AG04449 (cell line): Measurements from ENCODE around the gene SEMA3F.

Experiments used
- CTCF ChIA-PET: fragments of 350-600 bp; formaldehyde crosslinking; extraction: SDS; loops from one replicate; lab custom pipeline; 2021; ENCODE audit warnings: antibody characterized with exemption; lab: Yijun Ruan, JAX
- POLR2A ChIA-PET: fragments of 400-600, 350-600 bp; formaldehyde crosslinking; extraction: SDS; loops from one replicate; lab custom pipeline; 2020; ENCODE audit warnings: antibody characterized with exemption, inconsistent platforms; lab: Yijun Ruan, JAX
- DNase-seq: peaks from one replicate; pipeline ENCODE4 v3.0.0-alpha.2; 2010; ENCODE audit warnings: low read depth, low spot score
- H3K4me3 ChIP-seq: 2 replicates; pipeline ENCODE4 v1.5.1; 2011; ENCODE audit warnings: low read depth, mild to moderate bottlenecking, control low read depth, low read length
- TF ChIP-seq, protein P1 (sequence below): IDR thresholded peaks from one replicate; pipeline ENCODE4 v1.5.1; 2011; ENCODE audit warnings: mild to moderate bottlenecking, moderate library complexity, low read length, control low read depth, inconsistent platforms; ENCODE audit not compliant: insufficient read depth; ENCODE audit errors: missing control alignments

Gene SEMA3F

DNA sequence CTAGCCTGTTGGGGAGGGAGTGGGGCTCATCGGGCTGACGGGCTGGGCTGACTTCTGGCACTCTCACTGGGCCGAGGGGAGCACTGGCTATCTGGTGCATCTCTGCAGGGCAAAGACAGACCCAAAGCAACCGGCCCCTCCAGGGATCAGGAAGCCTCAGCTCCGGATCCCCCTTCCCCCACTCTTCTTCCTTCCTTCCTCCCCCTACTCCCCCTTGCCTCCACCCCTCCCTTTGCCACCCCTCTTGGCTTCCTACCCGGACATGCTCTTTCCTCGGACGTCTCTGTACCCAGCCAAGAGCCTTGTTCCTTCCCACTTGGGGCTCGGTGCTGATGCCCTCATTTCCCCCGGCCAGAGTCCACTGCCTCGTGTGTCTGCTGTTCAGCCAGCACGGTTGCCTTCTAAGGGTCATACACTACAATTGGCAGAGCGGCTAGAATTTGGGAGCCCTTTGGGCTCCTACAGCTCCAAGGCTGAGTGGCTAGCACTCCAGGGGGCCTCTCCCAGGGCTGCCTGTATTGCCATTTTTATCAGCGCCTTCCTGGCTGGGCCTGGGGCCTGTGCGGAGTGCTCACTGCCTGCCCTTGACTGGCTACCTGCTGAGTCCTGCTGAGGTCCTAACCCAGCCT lies 10.9 kb downstream of the SEMA3F start:
- TF ChIP-seq, protein P1, sequence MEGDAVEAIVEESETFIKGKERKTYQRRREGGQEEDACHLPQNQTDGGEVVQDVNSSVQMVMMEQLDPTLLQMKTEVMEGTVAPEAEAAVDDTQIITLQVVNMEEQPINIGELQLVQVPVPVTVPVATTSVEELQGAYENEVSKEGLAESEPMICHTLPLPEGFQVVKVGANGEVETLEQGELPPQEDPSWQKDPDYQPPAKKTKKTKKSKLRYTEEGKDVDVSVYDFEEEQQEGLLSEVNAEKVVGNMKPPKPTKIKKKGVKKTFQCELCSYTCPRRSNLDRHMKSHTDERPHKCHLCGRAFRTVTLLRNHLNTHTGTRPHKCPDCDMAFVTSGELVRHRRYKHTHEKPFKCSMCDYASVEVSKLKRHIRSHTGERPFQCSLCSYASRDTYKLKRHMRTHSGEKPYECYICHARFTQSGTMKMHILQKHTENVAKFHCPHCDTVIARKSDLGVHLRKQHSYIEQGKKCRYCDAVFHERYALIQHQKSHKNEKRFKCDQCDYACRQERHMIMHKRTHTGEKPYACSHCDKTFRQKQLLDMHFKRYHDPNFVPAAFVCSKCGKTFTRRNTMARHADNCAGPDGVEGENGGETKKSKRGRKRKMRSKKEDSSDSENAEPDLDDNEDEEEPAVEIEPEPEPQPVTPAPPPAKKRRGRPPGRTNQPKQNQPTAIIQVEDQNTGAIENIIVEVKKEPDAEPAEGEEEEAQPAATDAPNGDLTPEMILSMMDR: no peak
- H3K4me3 ChIP-seq: no peak overlapping the region
- DNase-seq: no peak
- ChIA-PET POLR2A (interaction anchor here (1.0 kb wide), 1 partner anchor 44 kb away, joined by 3 read pairs; no protein-coding TSS in a partner anchor), CTCF (interaction anchor here (0.8 to 25.9 kb wide), 6 partner anchors 10 to 93 kb away, joined by 3 to 283 read pairs (median 4); partner anchors contain the start of gene GNAT1)

DNA sequence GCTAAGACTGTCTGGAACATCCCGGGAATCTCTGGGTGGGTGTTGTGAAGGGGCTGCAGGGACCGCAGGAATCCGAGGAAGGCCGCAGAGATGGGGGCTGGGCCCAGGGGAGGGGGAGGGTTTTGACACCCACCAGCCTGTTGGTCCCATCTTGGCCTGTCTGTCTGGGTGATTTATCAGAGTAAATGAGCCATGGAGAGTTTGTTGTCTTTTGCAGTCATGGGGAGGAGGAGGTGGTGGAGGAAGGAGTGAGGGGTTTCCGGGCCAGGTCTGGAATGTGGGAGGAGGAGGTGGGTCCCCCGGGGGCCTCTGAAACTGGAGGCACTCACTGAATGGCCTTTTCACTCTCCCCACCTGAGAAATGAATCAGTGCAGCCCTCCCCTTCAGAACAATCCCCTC lies 11.5 kb downstream of the SEMA3F start:
- CTCF ChIA-PET: interaction anchor here (25.9 kb wide), 1 partner anchor 22 kb away, joined by 283 read pairs; the partner anchor contains the start of gene GNAT1
- H3K4me3 ChIP-seq: no peak overlapping the region

DNA sequence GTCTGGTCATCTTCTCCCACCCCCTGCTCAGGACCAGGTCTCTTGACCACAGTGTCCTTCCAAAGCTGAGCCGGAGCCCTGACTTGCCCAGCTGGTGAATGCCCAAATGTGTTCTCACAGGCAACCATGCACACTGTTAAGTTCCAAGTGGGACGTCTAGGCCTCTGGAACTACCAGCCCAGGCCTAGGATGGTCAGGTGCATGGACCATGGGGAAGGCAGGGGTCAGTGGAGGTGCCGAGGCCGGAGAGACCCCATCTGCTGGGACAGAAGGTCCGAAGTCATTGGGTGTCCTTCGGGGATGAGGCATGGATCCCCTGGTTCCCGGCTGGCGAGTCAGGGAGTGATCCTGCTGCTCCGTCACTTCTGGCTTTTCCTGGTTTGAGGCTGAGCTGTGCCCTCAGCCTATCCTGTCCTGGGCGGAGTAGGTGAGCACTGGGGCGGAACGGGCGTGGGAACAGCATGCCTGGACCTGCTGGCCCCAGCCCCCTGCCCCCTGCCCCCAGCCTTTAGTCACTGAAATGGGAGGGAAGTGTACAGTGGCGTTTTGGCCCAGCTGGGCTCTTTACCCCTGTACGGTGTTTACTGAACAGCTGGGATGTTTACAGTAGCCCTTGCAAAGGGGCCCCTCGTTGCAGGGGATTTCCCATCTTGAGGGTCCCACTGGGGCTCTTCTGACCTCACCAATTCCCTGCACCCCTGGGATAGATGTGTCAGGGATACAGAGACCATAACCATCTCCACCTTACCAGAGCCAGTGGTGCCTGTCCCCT lies 12.1 kb downstream of the SEMA3F start:
- CTCF ChIA-PET: interaction anchor here (25.9 kb wide), 1 partner anchor 22 kb away, joined by 283 read pairs; the partner anchor contains the start of gene GNAT1
- no peak for DNase-seq

More for the DNA sequence above, 11.5 kb downstream of the SEMA3F start:
- POLR2A ChIA-PET: no interaction called here
- no peak for DNase-seq
- TF ChIP-seq, protein P1: no peak

DNA sequence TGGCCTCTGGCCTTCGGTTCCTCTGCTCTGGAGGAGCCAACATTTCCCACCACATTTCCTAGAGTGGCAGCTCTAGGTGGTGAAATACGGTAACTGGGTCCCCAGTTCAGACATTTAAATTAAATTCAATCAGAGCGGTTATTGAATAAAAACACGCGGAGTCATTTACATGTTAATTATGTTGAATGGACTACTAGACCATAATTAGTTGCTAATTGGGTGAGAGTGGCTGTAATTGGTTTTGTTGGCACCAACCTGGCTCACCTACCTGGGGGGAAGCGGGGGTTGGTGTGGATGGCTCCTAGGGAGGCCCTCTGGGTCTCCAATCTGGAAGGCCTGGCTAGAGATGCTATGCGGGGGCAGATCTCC lies 12.7 kb downstream of the SEMA3F start:
- H3K4me3 ChIP-seq: no peak overlapping the region
- TF ChIP-seq, protein P1: no peak
- ChIA-PET CTCF (interaction anchor here (25.9 kb wide), 1 partner anchor 21 kb away, joined by 283 read pairs; the partner anchor contains the start of gene GNAT1), POLR2A (no interaction called here)
- DNase-seq: no peak

More for the DNA sequence above, 12.1 kb downstream of the SEMA3F start:
- no peak overlapping the region for H3K4me3 ChIP-seq
- TF ChIP-seq, protein P1: no peak
- POLR2A ChIA-PET: no interaction called here

DNA sequence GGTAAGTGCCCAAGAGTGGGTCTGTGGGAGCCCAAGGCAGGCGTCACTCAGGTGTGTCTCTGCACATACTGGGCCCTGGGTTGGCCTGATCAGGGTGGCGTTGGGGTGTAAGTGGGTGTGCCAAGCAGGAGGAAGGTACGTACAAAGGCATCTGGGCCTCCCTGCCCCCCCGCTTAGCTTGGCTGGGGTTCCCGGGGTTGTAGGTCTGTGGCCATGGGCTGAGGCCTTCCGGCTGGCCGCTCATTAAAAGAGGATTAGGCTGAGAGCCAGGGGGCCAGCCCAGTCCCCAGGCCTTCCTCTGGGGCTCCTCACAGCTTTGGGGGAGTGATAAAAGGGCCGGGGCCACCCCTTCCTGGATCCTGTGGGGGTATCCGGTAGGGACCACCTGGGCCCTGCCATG lies 13.3 kb downstream of the SEMA3F start:
- TF ChIP-seq, protein P1: no peak
- ChIA-PET CTCF (interaction anchor here (25.9 kb wide), 1 partner anchor 21 kb away, joined by 283 read pairs; the partner anchor contains the start of gene GNAT1), POLR2A (no interaction called here)
- H3K4me3 ChIP-seq: no peak overlapping the region
- DNase-seq: no peak

DNA sequence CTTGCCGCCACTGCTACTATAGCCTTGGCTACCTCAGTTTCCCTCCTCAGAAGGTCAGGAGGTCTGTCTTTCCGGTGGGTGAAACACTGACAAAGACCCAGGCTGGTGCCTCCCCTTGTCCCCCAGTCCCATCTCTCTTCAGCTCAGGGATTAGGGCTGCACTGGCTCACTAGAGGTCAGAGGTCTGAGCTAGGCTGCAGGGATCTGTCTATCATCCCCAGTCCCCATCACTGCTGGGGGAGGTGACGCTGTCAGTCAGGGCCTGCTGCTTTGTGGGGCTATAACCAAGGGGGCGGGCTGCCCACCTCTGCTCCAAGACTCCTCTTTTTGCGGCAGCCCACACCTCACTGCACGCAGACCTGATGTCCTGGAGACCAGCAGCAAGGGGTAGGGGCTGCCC lies 13.7 kb downstream of the SEMA3F start:
- H3K4me3 ChIP-seq: no peak overlapping the region
- TF ChIP-seq, protein P1: no peak
- DNase-seq: no peak
- CTCF ChIA-PET: interaction anchor here (25.9 kb wide), 1 partner anchor 20 kb away, joined by 283 read pairs; the partner anchor contains the start of gene GNAT1
- POLR2A ChIA-PET: no interaction called here
